ENCODE results near the gene SCARB2. TPM values are rescaled to one million over a fixed set of nuclear protein-coding genes. Genes with fewer than 3 reads are reported as not detected.

Gene SCARB2
- total and polyA plus RNA-seq, 2 experiments from 2014 or later: 131 to 246 TPM

GRCh38 chr4:76203541-76203940 lies 10.1 kb downstream of the SCARB2 start:
- Histone ChIP-seq H4K20me1 (ENCODE audit: insufficient read depth, poor library complexity, severe bottlenecking) (peaks cover 24% of the 10 kb centered on the region), H3K27ac (peak overlapping the region; percentile 10), H3K4me2 (no peak overlapping the region), H3K4me3 (no peak overlapping the region), H3K79me2 (peaks cover 93% of the 10 kb centered on the region), H3K9me2 (replicated peaks; ENCODE audit: insufficient read depth) (no peaks in the 10 kb centered on the region), H2AFZ (no peak overlapping the region), H3K27me3 (no peaks in the 10 kb centered on the region), H3K4me1 (ENCODE audit: insufficient read depth) (peaks cover 55% of the 10 kb centered on the region), H3K9me3 (ENCODE audit: low read depth) (no peaks in the 10 kb centered on the region), H3K36me3 (replicated peaks; ENCODE audit: insufficient read depth, low read depth) (no peaks in the 10 kb centered on the region)
- TF ChIP-seq EZH2phosphoT487 (IDR thresholded peaks at IDR 0.05; ENCODE audit: low read depth, severe bottlenecking, unreplicated experiment): no peak
- no peak for TF ChIP-seq EZH2 (IDR thresholded peaks at IDR 0.05; ENCODE audit: borderline replicate concordance)
- no peak for TF ChIP-seq CTCF (IDR thresholded peaks at IDR 0.05; ENCODE audit: poor library complexity)
- DNase-seq (ENCODE audit: low spot score): no peak
- WGBS (ENCODE audit: low lambda C conversion rate, missing lambda C conversion rate): 58% methylated on average over 4 of the region's 4 CpGs

DNA sequence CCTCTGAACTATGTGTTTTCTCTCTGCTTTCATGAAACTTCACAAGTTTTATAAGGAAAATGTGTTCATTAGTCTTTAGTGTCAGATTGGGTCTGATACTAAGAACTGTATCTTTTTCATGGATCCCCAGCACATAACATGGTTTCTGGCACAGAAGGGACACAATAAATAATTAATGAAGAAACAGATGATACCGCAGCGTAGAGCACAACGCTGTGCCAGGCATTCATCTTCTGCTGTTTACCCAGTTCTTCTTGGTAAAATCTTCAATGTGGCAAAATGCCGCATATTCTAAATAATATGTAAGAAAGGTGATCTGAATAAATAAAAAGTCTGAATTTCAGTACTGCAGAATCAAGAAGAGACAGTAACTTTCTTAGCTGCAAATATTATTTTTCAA lies 12.3 kb downstream of the SCARB2 start:
- no peaks in the 10 kb centered on the region for H3K9me3 ChIP-seq (ENCODE audit: low read depth)
- peaks cover 18% of the 10 kb centered on the region for H4K20me1 ChIP-seq (ENCODE audit: insufficient read depth, poor library complexity, severe bottlenecking)
- over 99% methylated on average over 4 of the region's 4 CpGs for WGBS (ENCODE audit: low lambda C conversion rate, missing lambda C conversion rate)
- H3K36me3 ChIP-seq (replicated peaks; ENCODE audit: insufficient read depth, low read depth): no peaks in the 10 kb centered on the region
- H3K4me1 ChIP-seq (ENCODE audit: insufficient read depth): peaks cover 57% of the 10 kb centered on the region
- H3K4me2 ChIP-seq: peak overlapping the region; percentile 7
- no peak overlapping the region for H2AFZ ChIP-seq
- no peak overlapping the region for H3K4me3 ChIP-seq
- H3K27ac ChIP-seq: peak overlapping the region; percentile 86
- H3K79me2 ChIP-seq: peaks cover 89% of the 10 kb centered on the region
- TF ChIP-seq CTCF (IDR thresholded peaks at IDR 0.05; ENCODE audit: poor library complexity) (no peak), EZH2phosphoT487 (IDR thresholded peaks at IDR 0.05; ENCODE audit: low read depth, severe bottlenecking, unreplicated experiment) (no peak), EZH2 (IDR thresholded peaks at IDR 0.05; ENCODE audit: borderline replicate concordance) (no peak)
- H3K9me2 ChIP-seq (replicated peaks; ENCODE audit: insufficient read depth): no peaks in the 10 kb centered on the region
- no peaks in the 10 kb centered on the region for H3K27me3 ChIP-seq
- DNase-seq (ENCODE audit: low spot score): no peak

DNA sequence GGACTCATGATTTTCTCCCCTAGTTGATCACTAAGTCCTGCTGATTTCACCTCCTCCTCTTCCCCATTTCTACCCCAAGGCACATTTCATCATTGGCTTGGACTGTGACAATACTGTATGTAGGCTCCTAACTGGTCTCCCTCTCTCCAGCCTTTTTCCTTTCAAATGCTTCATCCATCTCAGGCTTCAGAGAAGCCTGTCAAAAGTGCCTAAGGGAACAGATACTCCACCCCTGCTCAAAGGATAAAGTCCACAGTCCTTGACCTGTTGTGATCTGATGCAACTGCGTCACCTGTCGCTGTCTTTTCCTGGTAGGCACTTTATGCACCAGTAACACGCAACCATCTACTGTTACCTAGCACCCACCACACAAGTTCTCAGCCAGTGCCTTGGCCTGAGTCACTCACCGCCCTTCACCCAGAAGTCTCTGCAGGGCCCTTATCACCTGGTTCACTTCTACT lies 12.8 kb downstream of the SCARB2 start:
- peaks cover 18% of the 10 kb centered on the region for H4K20me1 ChIP-seq (ENCODE audit: insufficient read depth, poor library complexity, severe bottlenecking)
- H2AFZ ChIP-seq: no peak overlapping the region
- H3K79me2 ChIP-seq: peaks cover 89% of the 10 kb centered on the region
- H3K9me3 ChIP-seq (ENCODE audit: low read depth): no peaks in the 10 kb centered on the region
- H3K27me3 ChIP-seq: no peaks in the 10 kb centered on the region
- DNase-seq (ENCODE audit: low spot score): peak; percentile 77
- no peaks in the 10 kb centered on the region for H3K9me2 ChIP-seq (replicated peaks; ENCODE audit: insufficient read depth)
- WGBS (ENCODE audit: low lambda C conversion rate, missing lambda C conversion rate): 69% methylated on average over 4 of the region's 4 CpGs
- H3K27ac ChIP-seq: peak overlapping the region; percentile 86
- no peaks in the 10 kb centered on the region for H3K36me3 ChIP-seq (replicated peaks; ENCODE audit: insufficient read depth, low read depth)
- H3K4me1 ChIP-seq (ENCODE audit: insufficient read depth): peaks cover 62% of the 10 kb centered on the region
- no peak for TF ChIP-seq EZH2phosphoT487 (IDR thresholded peaks at IDR 0.05; ENCODE audit: low read depth, severe bottlenecking, unreplicated experiment)
- no peak for TF ChIP-seq EZH2 (IDR thresholded peaks at IDR 0.05; ENCODE audit: borderline replicate concordance)
- TF ChIP-seq CTCF (IDR thresholded peaks at IDR 0.05; ENCODE audit: poor library complexity): no peak
- H3K4me3 ChIP-seq: no peak overlapping the region
- H3K4me2 ChIP-seq: peak overlapping the region; percentile 7
